HG03354 (cell line): ENCODE measurements around the gene YAF2.

ENCODE experiments used
- ATAC-seq: cut with Tn5 transposase; IDR thresholded peaks from one replicate; pipeline ENCODE4 v1.9.1; 2021; ENCODE audit warnings: mild to moderate bottlenecking; ENCODE audit not compliant: unreplicated experiment, poor library complexity, severe bottlenecking

YAF2 gene

DNA sequence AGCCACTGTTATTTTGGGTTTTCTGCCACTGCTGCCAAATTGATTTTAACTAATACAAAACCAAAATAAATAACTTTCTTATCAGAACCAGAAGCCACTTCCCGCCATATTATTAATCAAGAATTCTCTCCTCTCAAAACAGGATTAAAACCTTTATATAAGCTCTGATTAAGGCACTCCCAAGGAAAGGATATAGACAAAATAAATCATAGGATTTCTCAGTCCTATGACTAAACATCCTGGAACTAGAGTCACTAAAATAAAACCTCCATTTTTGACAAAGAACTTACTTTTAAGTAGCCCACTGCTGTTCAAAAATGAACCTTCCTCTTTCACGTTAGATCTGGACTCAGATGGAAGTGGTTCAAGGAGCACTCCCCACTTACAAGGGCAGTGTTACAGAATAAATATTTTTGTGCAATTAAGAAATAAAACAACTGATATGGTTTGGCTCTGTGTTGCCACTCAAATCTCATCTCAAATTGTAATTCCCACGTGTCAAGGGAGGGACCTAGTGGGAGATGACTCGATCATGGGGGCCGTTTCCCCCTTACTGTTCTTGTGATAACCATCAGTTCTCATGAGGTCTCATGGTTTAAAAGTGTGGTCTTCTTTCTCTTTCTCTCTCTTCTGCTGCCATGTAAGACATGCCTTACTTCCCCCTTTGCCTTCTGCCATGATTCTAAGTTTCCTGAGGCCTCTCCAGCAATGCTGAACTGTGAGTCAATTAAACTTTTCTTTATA is 119.7 kb downstream of the YAF2 start:
- ATAC-seq: no peak

DNA sequence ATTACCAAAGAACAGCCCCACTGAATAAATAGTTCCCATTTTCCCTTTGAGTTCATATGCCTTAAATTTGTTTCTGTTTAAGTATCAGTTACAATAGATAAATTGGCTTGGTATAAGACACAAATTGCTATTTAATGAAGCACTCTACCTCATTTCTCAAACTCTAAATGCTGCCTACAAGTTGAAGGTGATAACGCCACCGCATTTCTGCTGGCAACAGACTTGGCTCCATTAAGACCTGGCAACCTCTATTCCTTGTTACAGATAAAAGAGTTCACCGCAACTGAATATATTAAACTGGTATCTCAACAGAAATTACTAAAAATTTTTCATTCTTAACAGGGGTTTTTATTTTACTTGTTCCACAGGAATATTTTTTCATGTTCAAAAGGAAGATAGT is 129.0 kb downstream of the YAF2 start:
- ATAC-seq: no peak
